DMS79 treated with DMSO at 0.1 percent for 48 hours (cell line): ENCODE results near the gene HFE.

Experiments
- DNase-seq: peaks from one replicate; lab custom pipeline; 2025; lab: John Stamatoyannopoulos, UW

The HFE gene

GRCh38 chr6:26136321-26136720, 49.1 kb downstream of the HFE start:
- no peak for DNase-seq

- no peak for DNase-seq
Measured at GRCh38 chr6:26140254-26140966, 53.2 kb downstream of the HFE start.

GRCh38 chr6:26140967-26141294, 53.7 kb downstream of the HFE start:
- no peak for DNase-seq

GRCh38 chr6:26141378-26141904, 54.2 kb downstream of the HFE start:
- DNase-seq = no peak

GRCh38 chr6:26142026-26142425, 54.8 kb downstream of the HFE start:
- DNase-seq = no peak
